Lower leg skin (tissue), 3 donors: ENCODE results near the gene TMEM109.

Source experiments
- POLR2A ChIP-seq, 2 donors: fragments of 450-650 bp; IDR thresholded peaks; one replicate each; pipeline ENCODE4 v1.6.1; 2016 to 2017; ENCODE audit warnings: antibody characterized with exemption in 2 of 2, mild to moderate bottlenecking in 1 of 2, moderate library complexity in 1 of 2
- TF ChIP-seq, protein P1 (sequence below), 3 donors: fragments of 450-650 bp; IDR thresholded peaks; one replicate each; pipeline ENCODE4 v1.5.1; 2016; ENCODE audit warnings: antibody characterized with exemption in 3 of 3, mild to moderate bottlenecking in 3 of 3, moderate library complexity in 2 of 3

GRCh38 chr11:60972182-60973030, 58.4 kb downstream of the TMEM109 start:
- no peak for TF ChIP-seq POLR2A (IDR thresholded peaks at IDR 0.05)
- TF ChIP-seq, protein P1, sequence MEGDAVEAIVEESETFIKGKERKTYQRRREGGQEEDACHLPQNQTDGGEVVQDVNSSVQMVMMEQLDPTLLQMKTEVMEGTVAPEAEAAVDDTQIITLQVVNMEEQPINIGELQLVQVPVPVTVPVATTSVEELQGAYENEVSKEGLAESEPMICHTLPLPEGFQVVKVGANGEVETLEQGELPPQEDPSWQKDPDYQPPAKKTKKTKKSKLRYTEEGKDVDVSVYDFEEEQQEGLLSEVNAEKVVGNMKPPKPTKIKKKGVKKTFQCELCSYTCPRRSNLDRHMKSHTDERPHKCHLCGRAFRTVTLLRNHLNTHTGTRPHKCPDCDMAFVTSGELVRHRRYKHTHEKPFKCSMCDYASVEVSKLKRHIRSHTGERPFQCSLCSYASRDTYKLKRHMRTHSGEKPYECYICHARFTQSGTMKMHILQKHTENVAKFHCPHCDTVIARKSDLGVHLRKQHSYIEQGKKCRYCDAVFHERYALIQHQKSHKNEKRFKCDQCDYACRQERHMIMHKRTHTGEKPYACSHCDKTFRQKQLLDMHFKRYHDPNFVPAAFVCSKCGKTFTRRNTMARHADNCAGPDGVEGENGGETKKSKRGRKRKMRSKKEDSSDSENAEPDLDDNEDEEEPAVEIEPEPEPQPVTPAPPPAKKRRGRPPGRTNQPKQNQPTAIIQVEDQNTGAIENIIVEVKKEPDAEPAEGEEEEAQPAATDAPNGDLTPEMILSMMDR (IDR thresholded peaks at IDR 0.05) = no peak
